Heart left ventricle (tissue), 13 donors: ENCODE measurements around the gene ANKRD28.

ENCODE experiments used
- POLR2A ChIP-seq, 2 donors: fragments of 450-650 bp; IDR thresholded peaks; one replicate each; pipeline ENCODE4 v1.6.1; 2017; ENCODE audit warnings: antibody characterized with exemption in 2 of 2, mild to moderate bottlenecking in 2 of 2, moderate library complexity in 2 of 2
- TF ChIP-seq, protein P1 (sequence below), 12 donors: fragments of 200-600 bp; sonication (generic) in 4 of 12; IDR thresholded peaks; one replicate each; pipeline versions ENCODE4 v1.5.0 to v1.8.0; 2018 to 2022; ENCODE audit warnings: antibody characterized with exemption in 12 of 12, mild to moderate bottlenecking in 5 of 12
- donor health status: ischemic (EF 13 %, LVEDD 7.1; RV severe dilation, severe dysfunction).
- donor health status: DM: no; HTN: yes; CAD: no.
- donor health status: DM: no; HTN: no; CAD: no.
- donor health status: ischemic (EF 25% LVEDD 6.9; RV normal size, moderate dysfunction).
- donor health status: ischemic (EF 25% LVEDD 5.7; RV mildly dilated, moderate dysfunction).
- donor health status: ischemic (EF 35%, LVEDD 5.7; RV mildly dilated, moderate dysfunction).
- donor health status: nonischemic (EF 11% LVEDD 7.7; RV severe dilation, severe dysfunction).
- donor health status: DM: yes; HTN: yes; CAD: no.
- donor health status: PGD.
- donor health status: ischemic (EF 29% LVEDD 5.4; RV normal size, mild dysfunction).
- donor health status: nonischemic (EF 23%, LVEDD 6.1; RV moderate dilation, normal function).

DNA sequence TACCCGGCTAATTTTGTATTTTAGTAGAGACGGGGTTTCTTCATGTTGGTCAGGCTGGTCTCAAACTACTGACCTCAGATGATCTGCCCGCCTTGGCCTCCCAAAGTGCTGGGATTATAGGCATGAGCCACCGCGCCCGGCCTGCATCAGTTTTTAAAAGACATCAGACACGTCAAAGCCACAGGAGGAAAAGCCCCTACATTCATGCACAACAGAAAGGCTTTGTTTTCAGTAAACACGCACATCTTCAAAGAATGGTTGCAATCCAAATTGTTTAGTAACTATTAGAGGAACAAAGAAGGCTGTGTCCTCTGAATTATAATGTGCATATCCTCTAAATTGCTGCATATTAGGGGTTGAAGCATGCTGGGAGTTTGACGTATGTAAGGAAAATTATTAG is 142.9 kb downstream of the ANKRD28 start:
- TF ChIP-seq, protein P1, sequence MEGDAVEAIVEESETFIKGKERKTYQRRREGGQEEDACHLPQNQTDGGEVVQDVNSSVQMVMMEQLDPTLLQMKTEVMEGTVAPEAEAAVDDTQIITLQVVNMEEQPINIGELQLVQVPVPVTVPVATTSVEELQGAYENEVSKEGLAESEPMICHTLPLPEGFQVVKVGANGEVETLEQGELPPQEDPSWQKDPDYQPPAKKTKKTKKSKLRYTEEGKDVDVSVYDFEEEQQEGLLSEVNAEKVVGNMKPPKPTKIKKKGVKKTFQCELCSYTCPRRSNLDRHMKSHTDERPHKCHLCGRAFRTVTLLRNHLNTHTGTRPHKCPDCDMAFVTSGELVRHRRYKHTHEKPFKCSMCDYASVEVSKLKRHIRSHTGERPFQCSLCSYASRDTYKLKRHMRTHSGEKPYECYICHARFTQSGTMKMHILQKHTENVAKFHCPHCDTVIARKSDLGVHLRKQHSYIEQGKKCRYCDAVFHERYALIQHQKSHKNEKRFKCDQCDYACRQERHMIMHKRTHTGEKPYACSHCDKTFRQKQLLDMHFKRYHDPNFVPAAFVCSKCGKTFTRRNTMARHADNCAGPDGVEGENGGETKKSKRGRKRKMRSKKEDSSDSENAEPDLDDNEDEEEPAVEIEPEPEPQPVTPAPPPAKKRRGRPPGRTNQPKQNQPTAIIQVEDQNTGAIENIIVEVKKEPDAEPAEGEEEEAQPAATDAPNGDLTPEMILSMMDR (IDR thresholded peaks at IDR 0.05), result no peak
- no peak for TF ChIP-seq POLR2A (IDR thresholded peaks at IDR 0.05)
